DMS114 treated with DMSO at 0.1 percent for 48 hours (cell line): ENCODE measurements around the gene STK32B.

Experiments used
- DNase-seq: peaks from one replicate; lab custom pipeline; 2025; ENCODE audit not compliant: unreplicated experiment; lab: John Stamatoyannopoulos, UW

STK32B gene

DNA sequence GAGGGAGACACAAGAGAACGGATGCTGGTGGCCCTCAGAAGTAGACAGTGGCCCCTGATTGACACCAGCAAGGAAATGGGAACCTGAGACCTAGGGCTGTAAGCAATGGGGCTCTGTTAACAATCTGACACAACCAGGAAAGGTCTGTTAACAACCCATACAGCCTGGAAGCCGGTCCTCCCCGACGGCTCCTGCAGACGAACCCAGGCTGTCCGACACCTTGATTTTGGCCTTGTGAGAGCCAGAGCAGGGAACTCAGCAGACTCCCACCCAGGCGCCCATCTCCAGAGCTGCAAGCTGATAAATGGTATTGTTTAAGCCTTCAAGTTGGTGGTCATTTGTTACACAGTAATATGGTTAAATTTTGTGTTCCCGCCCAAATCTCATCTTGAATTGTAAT lies 21.8 kb upstream of the STK32B start:
- no peak for DNase-seq

DNA sequence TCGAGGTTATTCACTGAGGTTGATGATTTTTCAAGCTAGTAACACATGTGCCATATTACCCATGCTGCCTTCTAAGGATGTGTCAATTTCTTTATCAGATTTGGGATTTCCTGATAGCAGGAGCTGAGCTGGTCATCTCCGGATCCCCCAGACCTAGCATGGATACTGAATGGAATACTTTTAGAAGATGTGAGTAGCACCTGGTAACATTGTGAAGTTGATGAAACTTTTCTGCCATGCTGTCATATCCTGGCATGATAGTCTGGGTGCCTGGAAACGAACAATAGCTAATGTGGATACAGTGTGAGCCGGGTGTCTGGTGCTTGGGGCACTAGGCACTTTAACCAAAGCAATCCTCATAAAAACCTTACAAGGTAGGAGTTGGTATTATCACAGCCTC lies 21.1 kb upstream of the STK32B start:
- no peak for DNase-seq

DNA sequence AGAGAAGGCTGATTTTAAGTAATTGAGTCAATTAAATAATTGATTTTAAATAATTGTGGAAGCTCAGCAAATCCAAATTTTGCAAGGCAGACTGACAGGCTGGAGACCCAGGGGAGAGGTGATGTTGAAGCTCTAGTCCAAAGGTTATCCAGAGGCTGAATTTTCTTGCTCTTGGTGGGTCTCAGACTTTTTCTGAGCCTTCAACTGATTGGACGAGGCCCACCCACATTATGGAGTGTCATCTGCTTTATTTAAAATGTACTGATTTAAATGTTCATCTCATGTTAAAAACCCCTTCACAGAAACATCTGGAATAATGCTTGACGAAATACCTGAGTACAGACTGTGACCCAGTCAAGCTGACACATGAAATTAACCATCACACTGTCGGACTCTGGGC lies 20.4 kb upstream of the STK32B start:
- DNase-seq: no peak

DNA sequence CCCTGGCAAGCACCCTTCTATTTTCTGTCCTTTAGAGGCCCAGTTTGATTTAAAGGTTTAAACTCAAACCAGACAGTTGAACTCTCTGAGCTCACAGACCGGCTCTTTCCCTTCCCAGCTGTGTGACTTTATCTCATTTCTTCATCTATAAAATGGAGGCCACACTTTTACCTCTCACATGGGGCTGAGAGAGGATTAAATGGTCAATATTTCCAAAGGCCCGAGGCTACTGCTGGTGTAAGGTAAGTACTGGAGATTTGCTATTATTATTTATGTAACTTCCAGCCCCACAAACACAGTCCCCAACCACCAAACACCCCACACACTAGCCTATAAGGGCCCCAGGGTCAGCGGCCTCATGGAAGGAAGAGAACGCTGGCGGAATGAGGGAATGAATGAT lies 18.5 kb upstream of the STK32B start:
- DNase-seq: no peak

DNA sequence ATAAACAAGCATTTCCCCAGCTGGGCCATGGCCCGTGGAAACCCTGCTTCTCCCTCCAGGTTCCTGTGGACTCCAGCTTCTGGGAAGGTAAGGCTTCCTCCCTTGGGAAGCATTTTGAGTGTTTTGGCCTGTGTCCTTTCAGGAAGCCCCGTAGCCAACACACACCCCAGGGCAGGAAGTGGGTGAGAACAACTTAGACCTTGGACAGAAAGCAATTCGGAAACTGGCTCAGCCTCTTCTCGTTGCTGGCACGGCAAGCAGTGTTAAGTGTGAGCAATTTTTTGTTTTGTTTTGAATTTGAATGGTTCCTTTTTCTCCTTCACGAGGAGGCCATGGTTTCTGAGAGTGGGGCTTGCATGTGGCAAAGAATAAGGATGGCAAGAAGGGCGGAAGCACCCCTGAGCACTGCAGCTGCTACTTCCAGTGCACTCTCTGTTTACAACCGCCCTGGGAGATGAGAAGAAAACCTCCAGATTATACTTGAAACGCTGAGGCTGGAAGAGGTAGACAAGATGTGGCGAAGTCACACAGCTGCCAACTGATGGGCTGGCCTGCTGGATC lies 17.9 kb upstream of the STK32B start:
- no peak for DNase-seq

DNA sequence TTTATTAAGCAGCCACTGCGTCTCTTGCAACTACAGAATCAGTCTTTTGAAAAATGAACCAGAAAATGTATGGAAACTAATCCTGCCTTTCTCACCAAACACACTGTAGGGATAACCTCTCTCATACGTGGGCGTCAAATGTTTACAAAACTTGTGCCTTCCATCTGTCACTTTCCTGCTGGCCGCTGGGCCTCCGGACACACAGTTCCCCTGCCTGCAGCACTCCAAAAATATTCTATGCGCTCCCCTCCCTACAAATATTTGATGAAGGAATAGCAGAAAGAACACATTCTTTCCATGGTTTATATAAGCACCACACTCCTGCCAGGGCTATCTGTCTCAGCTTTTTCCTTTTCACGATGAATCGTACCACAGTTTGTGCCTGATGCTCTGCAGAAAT lies 17.1 kb upstream of the STK32B start:
- no peak for DNase-seq

DNA sequence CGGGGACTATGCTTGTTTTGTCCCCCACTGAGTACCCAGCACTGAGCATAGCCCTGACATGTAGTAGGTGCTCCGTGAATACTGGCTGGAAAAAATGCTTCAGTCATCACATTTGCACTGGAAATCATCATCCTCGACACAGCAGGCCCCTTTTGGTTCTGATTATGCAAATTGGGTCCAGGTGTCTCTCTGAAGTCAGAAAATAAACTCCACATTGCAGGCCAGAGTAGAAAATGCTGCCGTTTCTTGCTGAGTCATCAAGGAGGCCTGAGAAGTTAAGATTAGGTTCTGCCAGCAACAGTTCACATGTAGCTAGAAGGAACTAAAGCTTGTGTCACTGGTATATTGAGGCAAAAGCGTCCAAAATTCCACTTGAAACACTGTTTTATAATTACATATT lies 15.0 kb upstream of the STK32B start:
- no peak for DNase-seq

DNA sequence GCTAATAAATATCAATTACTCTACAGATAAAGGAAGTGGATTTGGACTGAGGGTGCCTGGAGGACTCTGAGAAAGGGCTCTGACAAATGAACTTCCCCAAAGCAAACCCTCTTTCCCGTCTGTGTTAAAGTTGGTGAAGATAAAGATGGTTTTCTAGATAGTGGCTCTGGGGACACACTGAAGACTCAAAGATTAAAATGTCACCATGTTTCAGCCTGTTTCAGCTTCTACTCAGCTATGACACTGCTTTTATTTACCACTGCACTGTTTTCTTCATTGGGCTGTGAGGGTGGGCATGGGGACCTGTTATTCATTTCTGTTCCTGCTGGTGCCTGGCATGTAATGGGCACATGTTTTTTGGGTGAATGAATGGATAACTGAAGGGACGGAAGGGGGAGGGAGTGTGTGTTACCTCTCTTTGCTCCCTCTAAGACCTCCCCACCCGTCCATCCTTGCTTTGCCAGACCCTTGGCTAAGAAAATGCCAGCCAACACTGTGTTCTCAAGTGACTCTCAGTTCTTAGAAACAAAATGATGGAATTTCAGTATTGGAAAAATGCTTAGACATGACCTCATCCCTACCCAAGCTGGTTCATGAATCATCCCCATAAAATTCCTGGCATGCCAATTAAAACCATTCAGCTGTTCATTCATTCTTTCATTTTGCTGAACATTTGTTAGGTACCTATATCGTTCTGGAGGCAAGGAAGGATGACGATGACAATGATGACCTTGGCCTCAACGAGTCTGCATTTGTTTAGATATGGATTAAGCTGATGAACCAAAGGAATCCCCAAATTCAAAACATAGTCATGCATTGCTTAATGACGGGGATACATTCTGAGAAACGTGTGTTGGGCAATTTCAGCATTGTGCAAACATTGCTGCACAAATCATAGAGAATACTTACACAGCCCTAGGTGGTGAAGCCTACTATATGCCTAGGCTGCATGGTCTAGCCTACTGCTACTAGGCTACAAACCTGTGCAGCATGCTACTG lies 13.4 kb upstream of the STK32B start:
- no peak for DNase-seq

DNA sequence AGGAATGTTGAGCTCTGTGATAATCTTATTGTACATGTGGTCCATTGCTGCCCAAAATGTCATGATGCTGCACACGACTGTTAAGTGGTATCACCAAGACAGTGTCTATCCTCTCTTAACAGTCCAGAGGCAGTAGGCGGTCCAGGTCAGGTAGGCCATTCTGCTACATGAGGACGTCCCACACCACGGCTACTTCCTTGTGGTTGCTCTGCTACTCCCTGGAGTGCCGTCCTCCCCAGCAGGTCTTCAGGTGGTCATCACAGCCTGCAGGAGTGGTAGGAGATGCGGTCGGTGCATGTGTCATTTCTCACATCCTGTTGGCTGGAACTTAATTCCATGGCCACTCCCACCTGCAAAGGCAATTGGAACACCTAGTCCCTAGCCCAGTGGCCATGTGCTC lies 11.5 kb upstream of the STK32B start:
- no peak for DNase-seq

DNA sequence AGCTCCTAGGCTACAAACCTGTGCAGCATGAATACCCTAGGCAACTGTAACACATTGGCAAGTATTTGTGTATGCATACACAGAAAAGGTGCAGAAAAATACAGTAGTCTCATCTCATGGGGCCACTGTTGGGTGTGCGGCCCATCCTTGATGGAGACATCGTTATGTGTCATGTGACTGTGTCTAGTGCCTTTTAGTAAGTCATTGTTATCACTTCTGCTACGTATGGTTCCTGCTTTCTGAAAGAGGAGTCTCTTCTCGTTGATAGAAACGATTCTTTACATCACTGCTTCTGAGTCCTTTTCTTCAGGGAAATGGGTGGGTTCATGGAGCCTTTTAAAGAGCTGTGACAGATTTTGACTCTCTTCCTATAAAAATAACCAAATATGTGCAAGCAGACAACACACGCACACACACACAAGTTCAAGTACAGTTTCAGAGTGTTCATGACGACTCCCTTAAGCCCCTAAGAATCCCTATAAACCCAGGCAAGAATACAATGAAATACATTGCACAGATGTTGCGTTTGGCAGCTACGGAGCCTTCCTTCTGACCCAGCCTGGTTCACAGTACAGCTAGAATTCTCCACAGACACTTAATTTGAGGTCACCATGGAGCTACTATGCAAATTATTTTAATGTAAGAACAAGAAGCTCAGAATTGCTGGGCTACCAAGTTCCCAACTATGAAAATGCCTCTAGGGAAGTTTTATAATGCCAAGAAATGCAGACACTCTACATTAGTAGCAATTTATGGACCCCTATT lies 10.2 kb upstream of the STK32B start:
- DNase-seq: no peak

DNA sequence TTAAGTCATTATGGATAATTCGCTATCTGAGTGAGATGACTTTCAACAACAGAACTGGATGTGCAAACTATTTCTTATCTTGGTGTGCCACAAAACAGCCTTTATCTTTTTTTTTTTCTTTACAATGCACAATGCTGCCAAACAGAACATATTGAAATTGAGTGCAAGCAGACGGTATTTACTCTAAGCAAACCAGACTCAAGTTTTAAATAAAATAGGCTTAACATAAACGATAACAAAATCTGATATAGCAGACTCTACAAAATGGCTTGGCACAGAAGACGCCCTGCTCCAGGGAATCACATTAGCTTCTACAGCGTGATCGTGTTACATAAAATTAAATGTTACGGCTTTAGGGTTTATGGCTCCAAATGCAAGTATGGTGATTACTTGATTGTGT lies 9.6 kb upstream of the STK32B start:
- DNase-seq: no peak

DNA sequence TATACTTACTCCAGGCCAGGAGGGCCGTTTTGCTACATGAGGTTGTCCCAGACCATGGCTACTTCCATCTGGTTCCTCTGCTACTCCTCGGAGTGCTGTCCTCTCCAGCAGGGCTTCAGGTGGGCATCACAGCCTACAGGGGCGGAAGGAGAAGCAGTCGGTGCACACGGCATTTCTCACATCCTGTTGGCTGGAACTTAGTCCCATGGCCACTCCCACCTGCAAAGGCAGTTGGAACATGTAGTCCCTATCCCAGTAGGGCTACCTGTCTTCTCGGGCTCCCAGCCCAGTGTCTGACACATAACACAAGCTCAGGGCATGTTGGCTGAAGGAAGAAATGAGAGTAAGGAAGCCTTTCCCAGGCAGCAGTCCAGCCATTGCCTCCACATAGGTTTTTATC lies 7.7 kb upstream of the STK32B start:
- no peak for DNase-seq

DNA sequence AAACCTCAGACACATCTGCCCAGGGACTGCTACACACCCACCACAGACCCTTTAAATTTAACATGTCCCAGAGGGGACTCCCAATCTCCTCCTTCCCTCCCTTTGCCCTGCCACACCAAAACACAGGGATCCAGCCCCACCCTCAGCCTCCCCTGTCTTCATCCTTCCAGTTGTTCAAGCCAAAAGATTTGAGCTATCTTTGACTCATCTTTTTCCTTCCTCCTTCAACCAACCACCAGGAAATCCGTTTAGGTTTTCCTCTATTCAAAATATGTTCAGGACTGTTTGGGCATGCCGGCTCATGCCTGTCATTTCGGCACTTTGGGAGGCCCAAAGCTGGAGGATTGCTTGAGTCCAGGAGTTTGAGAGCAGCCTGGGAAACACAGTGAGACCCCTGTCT lies 6.9 kb upstream of the STK32B start:
- no peak for DNase-seq

DNA sequence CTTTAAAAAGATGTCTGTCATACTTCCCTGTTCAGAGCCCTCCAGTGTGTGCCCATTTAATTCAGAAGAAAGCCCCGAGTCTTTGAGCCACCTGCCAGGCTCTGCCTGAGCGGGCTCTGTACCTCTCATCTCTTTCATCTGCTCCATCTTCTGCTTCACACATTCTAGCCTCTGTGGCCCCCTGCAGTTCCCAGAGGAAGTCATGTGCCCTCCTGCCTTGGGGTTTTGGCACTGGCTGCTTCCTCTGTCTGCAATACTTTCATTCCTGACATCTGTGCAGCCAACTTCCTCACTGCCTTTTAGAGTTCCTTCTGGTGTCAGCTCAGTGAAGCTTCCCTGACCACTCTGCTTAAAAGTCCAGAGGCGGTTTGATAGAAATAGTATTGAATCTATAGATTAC lies 6.2 kb upstream of the STK32B start:
- DNase-seq: no peak

DNA sequence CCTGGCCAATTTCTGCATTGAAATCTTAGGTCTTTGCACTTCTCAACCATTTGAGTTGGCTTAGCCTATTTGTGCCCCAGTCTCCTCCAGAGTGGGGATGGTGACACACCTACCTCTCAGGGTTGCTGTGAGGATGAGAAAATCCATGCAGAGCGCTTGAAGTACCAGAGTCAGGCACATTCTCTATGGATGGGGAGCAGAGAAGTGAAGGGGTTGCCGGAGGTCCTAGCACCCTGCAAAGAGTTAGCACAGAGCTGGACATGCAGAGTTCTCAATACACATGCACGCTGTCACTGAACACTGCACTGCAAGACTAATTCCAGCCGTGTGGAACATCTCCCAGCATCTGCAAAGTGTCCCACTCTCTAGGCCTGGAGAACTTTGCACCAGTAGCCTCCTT lies 2.6 kb upstream of the STK32B start:
- no peak for DNase-seq

DNA sequence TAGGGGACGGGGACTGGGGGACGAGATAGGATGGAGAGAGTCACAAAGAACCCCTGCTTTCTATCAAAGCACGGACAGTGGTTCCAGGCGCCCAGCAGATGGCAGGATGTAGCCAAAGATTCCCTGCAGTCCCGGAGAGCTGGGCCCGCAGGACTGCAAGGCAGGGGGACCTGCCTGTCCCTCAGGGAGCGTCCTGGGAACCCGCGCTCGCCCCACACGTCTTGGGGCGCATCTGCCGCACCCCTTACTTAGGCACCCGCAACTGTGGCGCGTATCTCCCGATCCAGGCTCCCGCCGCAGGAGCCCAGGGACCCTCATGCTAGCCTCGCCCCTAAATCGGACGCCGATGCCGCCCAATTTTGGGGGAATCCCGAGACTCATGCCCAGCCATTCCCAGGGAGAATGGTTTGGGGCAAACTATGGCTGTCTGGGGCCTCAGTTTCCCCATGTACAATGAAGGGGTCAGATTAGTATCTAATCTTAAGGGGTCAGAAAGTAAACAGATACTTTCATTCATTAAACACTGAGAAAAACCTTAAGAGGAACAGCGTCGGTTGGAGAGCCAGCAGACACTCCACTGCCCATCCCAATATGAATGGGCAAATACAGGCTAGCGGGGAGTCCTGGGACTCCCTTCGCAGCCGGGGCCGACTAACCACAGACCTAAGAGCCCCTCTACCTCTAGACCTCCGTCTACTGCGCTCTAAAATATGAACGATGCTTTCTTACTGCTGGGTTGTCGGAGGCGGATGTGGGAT lies 581 bp upstream of the STK32B start:
- peak; percentile 58 for DNase-seq

DNA sequence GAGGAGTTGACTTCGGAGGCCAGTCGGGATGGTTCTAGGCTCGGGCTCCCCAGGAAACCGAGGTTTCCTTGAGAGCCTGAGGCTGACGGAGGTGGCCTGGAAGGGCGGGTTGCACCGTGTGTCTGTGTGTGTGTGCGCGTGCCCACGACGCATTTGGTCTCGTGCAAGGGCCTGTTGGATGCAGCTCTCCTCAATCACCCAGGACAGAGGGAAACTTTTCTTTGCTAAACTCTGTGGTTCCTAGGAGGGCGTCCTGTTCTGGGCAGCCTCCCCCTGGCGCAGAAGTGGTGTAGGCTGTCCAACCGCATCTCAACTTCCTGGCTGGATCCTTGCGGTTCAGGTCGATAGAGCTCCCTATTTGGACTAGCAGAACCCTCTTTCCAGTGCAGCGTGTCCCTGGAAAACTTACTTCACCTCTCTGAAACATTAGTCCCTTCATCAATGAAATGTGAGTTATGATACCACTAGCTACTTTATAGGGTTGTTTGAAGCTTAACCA lies 973 bp downstream of the STK32B start:
- peak; percentile 32 for DNase-seq

DNA sequence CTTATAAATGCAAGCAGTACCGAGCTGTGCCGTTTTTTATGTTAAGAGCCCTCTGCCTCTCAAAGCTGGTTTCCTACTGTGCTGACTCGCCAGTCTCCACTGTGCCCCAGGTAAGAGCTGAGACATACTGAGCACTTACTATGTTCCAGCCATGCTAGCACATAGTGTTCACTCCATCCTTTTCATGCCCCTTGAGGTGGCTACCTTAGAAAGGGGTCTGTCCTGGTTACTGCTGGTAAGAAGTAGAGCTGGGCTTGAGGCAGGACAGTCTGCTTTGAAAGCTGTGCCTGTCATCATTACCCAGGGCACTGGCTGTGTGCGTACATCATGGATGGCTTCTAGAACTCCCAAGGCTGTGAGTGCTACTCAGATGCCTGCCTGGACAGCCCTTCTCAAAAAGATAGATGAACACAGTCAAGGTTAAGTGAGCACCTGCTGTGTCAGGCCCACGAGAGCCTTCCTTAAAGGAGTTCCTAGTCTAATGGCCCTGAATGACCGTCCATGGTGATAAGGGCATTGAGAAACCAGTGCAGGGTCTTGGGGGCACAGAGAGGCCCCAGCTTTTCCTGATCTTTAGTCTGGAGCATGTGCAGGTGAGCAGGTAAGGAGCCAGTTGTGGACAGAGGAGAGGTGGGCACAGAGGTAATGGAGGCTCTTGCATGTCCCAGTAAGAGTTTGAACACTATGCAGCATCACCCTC lies 1.6 kb downstream of the STK32B start:
- peak; percentile 32 for DNase-seq

DNA sequence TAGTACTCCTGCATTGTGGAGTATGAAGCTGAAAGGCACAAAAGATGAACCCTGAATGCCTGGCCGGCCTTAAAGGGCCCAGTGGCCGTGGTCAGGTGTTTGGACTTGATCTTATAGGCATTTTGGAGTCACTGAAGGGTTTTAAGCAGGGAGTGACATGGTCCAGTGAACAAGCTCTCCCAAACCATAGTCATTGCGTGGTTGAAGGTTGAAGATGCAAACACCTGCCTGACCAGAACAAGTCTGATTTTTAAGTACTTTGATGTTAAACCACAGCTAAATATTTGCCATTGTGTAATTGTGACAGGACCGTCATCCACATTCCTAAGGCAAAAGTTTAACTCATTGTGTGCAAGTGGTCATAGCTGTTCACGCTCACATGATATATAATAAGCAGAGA lies 3.3 kb downstream of the STK32B start:
- DNase-seq: no peak

DNA sequence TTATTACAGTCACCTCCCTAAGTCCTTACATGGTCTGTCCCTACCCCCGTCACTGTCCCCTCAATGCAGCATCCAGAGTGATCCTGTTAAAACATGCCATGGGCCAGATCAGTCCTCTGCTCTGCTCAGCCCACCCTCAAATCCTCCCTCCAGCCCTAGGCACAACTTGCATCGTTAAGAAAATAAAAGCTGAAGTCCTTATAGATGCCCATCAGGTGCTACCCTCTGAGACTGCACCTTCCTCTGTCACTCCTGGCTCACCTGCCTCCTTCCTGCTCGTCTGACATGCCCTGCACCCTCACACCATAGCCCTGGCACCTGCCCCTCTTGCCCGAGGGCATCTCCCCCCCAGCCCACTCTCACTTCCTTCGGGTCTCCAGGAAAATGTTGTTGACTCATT lies 4.1 kb downstream of the STK32B start:
- no peak for DNase-seq
